Smooth muscle cell (in vitro differentiated cells): ENCODE measurements around the gene PPP1R14D. TPM values are rescaled to one million over a fixed set of nuclear protein-coding genes. Genes with fewer than 3 reads are reported as not detected.

Experiments
- DNase-seq: peaks from one replicate; lab custom pipeline; 2025; ENCODE audit not compliant: unreplicated experiment; lab: John Stamatoyannopoulos, UW
- H2AFZ ChIP-seq: fragments of 200-600 bp; sonication (generic); 2 replicates; pipeline ENCODE4 v1.6.0; 2016; ENCODE audit warnings: antibody characterized with exemption, low read depth, mild to moderate bottlenecking
- H3F3A ChIP-seq: fragments of 200-600 bp; sonication (generic); 2 replicates; pipeline ENCODE4 v1.6.0; 2017; ENCODE audit warnings: antibody characterized with exemption, low read depth
- H3K27ac ChIP-seq: fragments of 200-600 bp; sonication (generic); 2 replicates; pipeline ENCODE4 v1.5.1; 2016; ENCODE audit warnings: low read depth, mild to moderate bottlenecking
- H3K27me3 ChIP-seq: fragments of 200-600 bp; sonication (generic); 2 replicates; pipeline ENCODE4 v1.6.1; 2016; ENCODE audit warnings: low read depth, mild to moderate bottlenecking
- H3K36me3 ChIP-seq: fragments of 200-600 bp; sonication (generic); 2 replicates; pipeline ENCODE4 v1.5.1; 2016; ENCODE audit warnings: low read depth
- H3K4me1 ChIP-seq: fragments of 200-600 bp; sonication (generic); 2 replicates; pipeline ENCODE4 v1.5.1; 2016; ENCODE audit warnings: low read depth
- H3K4me2 ChIP-seq: fragments of 200-600 bp; sonication (generic); 2 replicates; pipeline ENCODE4 v1.6.0; 2016; ENCODE audit warnings: mild to moderate bottlenecking
- H3K4me3 ChIP-seq: fragments of 200-600 bp; sonication (generic); 2 replicates; pipeline ENCODE4 v1.5.1; 2016; ENCODE audit warnings: mild to moderate bottlenecking
- H3K79me2 ChIP-seq: fragments of 200-600 bp; sonication (generic); 2 replicates; pipeline ENCODE4 v1.6.0; 2016; ENCODE audit warnings: low read depth, mild to moderate bottlenecking
- H3K9ac ChIP-seq: fragments of 200-600 bp; sonication (generic); 2 replicates; pipeline ENCODE4 v1.6.0; 2016; ENCODE audit warnings: low read depth
- H3K9me3 ChIP-seq: fragments of 200-600 bp; sonication (generic); replicated peaks from 2 replicates; pipeline ENCODE4 v1.5.1; 2016; ENCODE audit warnings: low read depth
- H4K20me1 ChIP-seq: fragments of 200-600 bp; sonication (generic); 2 replicates; pipeline ENCODE4 v1.6.0; 2016; ENCODE audit warnings: low read depth
- CTCF ChIP-seq: fragments of 200-600 bp; sonication (generic); IDR thresholded peaks from 2 replicates; pipeline ENCODE4 v1.5.1; 2017; ENCODE audit warnings: borderline replicate concordance, mild to moderate bottlenecking, antibody characterized with exemption; ENCODE audit not compliant: insufficient read depth, poor library complexity, severe bottlenecking
- WGBS: methylation state at CpG from one replicate; pipeline ENCODE4 v1.1.7; 2016; ENCODE audit warnings: low lambda C conversion rate; 5-methylcytosine and 5-hydroxymethylcytosine counted together
- polyA plus RNA-seq: library from polyadenylated mRNA; unstranded; fragments of >200 nt; fragmentation: Nextera tagmentation; extraction: Ambion mirVana; gene quantifications from 2 replicates; pipeline ENCODE4 v1.2.1, GENCODE V29; 2016
- total RNA-seq: library from RNA; depleted of rRNA; stranded (reverse); fragments of >200 nt; gene quantifications from 2 replicates; pipeline ENCODE4 v1.2.3, GENCODE V29; 2014

The PPP1R14D gene
- total and polyA plus RNA-seq, 2 experiments from 2014 or later, result not detected

GRCh38 chr15:40770147-40770721 lies 58.3 kb downstream of the PPP1R14D start:
- Histone ChIP-seq H3K4me3 (no peak overlapping the region), H3K9ac (no peak overlapping the region)

GRCh38 chr15:40769274-40770146 lies 59.0 kb downstream of the PPP1R14D start, which contains the start of gene C15orf62:
Gene C15orf62, plus strand, starts transcription at chr15:40769980. Its CDS starts 516 bp downstream, at chr15:40770496.
- H3K79me2 ChIP-seq, result no peaks in the 10 kb centered on the region
- TF ChIP-seq CTCF, result no peak
- H4K20me1 ChIP-seq, result no peaks in the 10 kb centered on the region
- H3F3A ChIP-seq, result peaks cover 4% of the 10 kb centered on the region
- no peaks in the 10 kb centered on the region for H3K36me3 ChIP-seq
- no peak within 1 kb of the TSS for H3K4me2 ChIP-seq
- no peak within 1 kb of the TSS for H3K27ac ChIP-seq
- no peak within 1 kb of the TSS for H3K4me3 ChIP-seq
- no peaks in the 10 kb centered on the region for H3K9me3 ChIP-seq
- no peak within 1 kb of the TSS for H2AFZ ChIP-seq
- no peak for DNase-seq
- WGBS, result 82% methylated on average over 28 of the region's 28 CpGs
- no peaks in the 10 kb centered on the region for H3K27me3 ChIP-seq
- H3K9ac ChIP-seq, result no peak within 1 kb of the TSS
- peaks cover 7% of the 10 kb centered on the region for H3K4me1 ChIP-seq

More at GRCh38 chr15:40770147-40770721, 58.3 kb downstream of the PPP1R14D start:
- Histone ChIP-seq H4K20me1 (no peaks in the 10 kb centered on the region), H3K36me3 (no peaks in the 10 kb centered on the region), H3F3A (no peaks in the 10 kb centered on the region), H3K79me2 (no peaks in the 10 kb centered on the region), H3K27me3 (no peaks in the 10 kb centered on the region), H2AFZ (no peak overlapping the region), H3K9me3 (no peaks in the 10 kb centered on the region), H3K4me1 (peaks cover under 1% of the 10 kb centered on the region), H3K27ac (no peak overlapping the region), H3K4me2 (no peak overlapping the region)
- TF ChIP-seq CTCF, result no peak
- WGBS, result 94% methylated on average over 17 of the region's 17 CpGs
- no peak for DNase-seq

GRCh38 chr15:40768521-40769273 lies 59.8 kb downstream of the PPP1R14D start:
- peaks cover 9% of the 10 kb centered on the region for H3K4me1 ChIP-seq
- H3K27ac ChIP-seq, result no peak overlapping the region
- peaks cover 7% of the 10 kb centered on the region for H3F3A ChIP-seq
- no peaks in the 10 kb centered on the region for H3K79me2 ChIP-seq
- no peak overlapping the region for H3K4me2 ChIP-seq
- TF ChIP-seq CTCF, result no peak
- H3K27me3 ChIP-seq, result no peaks in the 10 kb centered on the region
- H3K9ac ChIP-seq, result no peak overlapping the region
- H3K4me3 ChIP-seq, result no peak overlapping the region
- H2AFZ ChIP-seq, result no peak overlapping the region
- no peaks in the 10 kb centered on the region for H3K36me3 ChIP-seq
- no peaks in the 10 kb centered on the region for H3K9me3 ChIP-seq
- no peak for DNase-seq
- WGBS, result 90% methylated on average over 19 of the region's 21 CpGs
- no peaks in the 10 kb centered on the region for H4K20me1 ChIP-seq
